Measurements from ENCODE around the gene PRDX5.

PRDX5 gene

GRCh38 chr11:64324692-64325469, 7.0 kb downstream of the PRDX5 start:
- no peak for DNase-seq (ENCODE audit: low spot score)

GRCh38 chr11:64327375-64327774, 9.5 kb downstream of the PRDX5 start:
- DNase-seq (ENCODE audit: low spot score) = no peak

- DNase-seq (ENCODE audit: low spot score) = no peak
These were observed 10.1 kb downstream of the PRDX5 start for GRCh38 chr11:64327993-64328392.

- DNase-seq (ENCODE audit: low spot score) = no peak
These were observed 13.0 kb downstream of the PRDX5 start for GRCh38 chr11:64330888-64331287.

- DNase-seq (ENCODE audit: low spot score) = peak; percentile 53
These were observed 13.8 kb downstream of the PRDX5 start for GRCh38 chr11:64331569-64332371.

GRCh38 chr11:64333556-64333955, 15.6 kb downstream of the PRDX5 start:
- no peak for DNase-seq (ENCODE audit: low spot score)

- DNase-seq (ENCODE audit: low spot score) = peak; percentile 79
These were observed 17.1 kb downstream of the PRDX5 start for GRCh38 chr11:64334764-64335735.

GRCh38 chr11:64337538-64338249, 19.8 kb downstream of the PRDX5 start:
- no peak for DNase-seq (ENCODE audit: low spot score)

- DNase-seq (ENCODE audit: low spot score) = no peak
These were observed 20.8 kb downstream of the PRDX5 start for GRCh38 chr11:64338716-64339115.

GRCh38 chr11:64339286-64339685, 21.4 kb downstream of the PRDX5 start:
- DNase-seq (ENCODE audit: low spot score) = no peak

- DNase-seq (ENCODE audit: low spot score) = no peak
These were observed 22.0 kb downstream of the PRDX5 start, which contains the start of gene CCDC88B for GRCh38 chr11:64339754-64340408. Gene CCDC88B, plus strand, starts transcription at chr11:64340204. Its CDS starts 63 bp downstream, at chr11:64340267.

GRCh38 chr11:64340671-64341335, 22.9 kb downstream of the PRDX5 start:
- DNase-seq (ENCODE audit: low spot score) = peak; percentile 55

GRCh38 chr11:64341429-64341828, 23.5 kb downstream of the PRDX5 start:
- no peak for DNase-seq (ENCODE audit: low spot score)

- peak; percentile 84 for DNase-seq (ENCODE audit: low spot score)
These were observed 24.2 kb downstream of the PRDX5 start for GRCh38 chr11:64341851-64342791.

- DNase-seq (ENCODE audit: low spot score) = no peak
These were observed 25.2 kb downstream of the PRDX5 start for GRCh38 chr11:64342869-64343745.

- DNase-seq (ENCODE audit: low spot score) = no peak
These were observed 26.0 kb downstream of the PRDX5 start for GRCh38 chr11:64343767-64344559.

GRCh38 chr11:64344787-64345186, 26.9 kb downstream of the PRDX5 start:
- DNase-seq (ENCODE audit: low spot score) = no peak

All from SK-N-DZ (cell line).